NCI-H2029 treated with DMSO at 0.1 percent for 48 hours (cell line): ENCODE measurements around the gene ATXN7L1.
"Not testable (repeated sequence)": the region's sequence is repeated elsewhere in the genome, so short reads cannot be mapped to it uniquely, and the experiment has no call there.

Source experiments
- DNase-seq: peaks from one replicate; lab custom pipeline; 2025; lab: John Stamatoyannopoulos, UW

ATXN7L1 gene

GRCh38 chr7:105802604-105803428, 73.6 kb downstream of the ATXN7L1 start:
- no peak for DNase-seq

DNA sequence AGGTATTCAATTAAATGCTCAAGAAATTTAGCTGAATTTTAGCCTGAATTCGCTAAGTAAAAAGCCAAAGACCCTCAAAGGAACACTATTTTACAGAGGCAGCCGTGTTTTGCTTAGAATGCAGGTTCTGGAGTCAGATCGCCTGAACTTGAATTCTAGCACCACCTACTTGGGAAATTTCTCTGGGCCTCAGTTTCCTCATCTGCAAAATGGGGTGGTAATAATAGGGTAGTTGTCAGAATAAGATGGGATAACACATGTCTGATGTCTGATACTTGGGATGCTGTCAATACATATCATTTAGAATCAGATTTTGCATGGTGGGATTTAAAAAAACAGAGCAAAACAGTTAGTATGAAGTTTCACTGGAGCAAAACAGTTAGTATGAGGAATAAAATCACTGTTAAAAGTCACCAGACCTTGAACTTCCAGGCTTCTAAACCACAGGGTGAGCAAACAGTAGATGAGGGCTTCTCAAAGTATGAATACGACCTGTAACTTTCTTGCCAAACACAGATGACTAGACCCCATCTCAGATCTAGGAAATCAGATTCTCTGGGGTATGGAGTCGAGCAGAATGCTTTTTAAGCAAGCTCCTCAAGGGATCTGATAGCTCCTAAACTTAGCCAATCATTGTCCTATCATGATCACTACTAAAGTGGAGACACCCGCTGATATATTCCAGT, 75.4 kb downstream of the ATXN7L1 start:
- no peak for DNase-seq

DNA sequence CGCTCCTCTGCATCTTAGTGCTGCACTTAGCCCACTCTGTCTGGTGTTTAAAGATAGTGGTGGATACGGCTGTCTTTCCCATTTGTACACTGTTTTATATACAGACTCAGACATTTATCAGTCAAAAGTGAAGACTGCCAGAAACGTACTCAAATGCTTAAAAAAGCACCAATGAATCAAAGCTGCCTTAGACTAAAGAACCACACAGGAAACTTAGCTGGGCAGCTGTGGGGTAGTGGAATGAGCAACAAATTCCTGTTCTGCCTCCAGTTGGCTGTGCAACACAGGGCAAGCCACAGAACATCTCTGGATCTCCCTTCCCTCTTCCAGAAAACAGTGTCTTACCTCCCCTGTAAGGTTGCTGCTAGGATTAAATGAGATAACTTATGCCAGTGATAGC, 76.0 kb downstream of the ATXN7L1 start:
- no peak for DNase-seq

DNA sequence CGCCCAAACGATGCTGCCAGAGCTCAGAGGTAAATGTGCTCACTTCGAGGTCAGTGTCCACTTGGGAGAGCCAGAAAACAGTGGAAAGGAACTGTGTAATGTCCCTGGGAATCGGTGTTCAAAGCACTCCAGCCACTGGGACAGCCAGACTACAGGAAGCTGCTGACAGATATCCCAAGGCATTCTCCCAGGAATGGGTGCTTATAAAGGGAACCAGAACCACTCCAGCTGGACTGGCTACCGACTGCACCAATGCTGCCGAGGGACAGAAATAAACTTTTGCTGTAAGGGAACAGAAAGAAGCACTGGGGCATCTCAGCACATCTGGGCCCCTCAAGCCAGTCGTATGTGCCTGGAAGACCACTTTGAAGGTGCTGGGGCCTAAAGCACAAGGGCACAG, 76.7 kb downstream of the ATXN7L1 start:
- DNase-seq = no peak

GRCh38 chr7:105799006-105799405, 77.4 kb downstream of the ATXN7L1 start:
- DNase-seq = no peak

GRCh38 chr7:105797652-105798051, 78.7 kb downstream of the ATXN7L1 start:
- no peak for DNase-seq

DNA sequence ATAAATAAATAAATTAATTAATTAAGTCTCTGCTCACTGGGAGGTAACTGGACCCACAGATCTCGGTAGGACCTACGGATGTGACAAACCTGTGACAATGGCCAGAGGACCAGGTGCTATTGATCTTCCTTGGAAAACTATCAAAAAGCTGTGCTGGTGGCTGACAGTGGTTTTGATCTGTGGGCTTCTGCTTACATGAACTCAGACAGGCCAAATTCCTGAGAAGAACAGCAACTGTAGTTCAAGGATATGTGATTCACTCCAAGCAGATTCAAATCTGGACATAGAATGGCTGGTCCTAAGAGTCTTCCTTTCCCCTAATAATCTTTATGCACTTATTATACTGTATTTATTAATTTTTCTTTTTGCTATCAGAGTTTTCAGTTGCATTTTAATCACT, 80.0 kb downstream of the ATXN7L1 start:
- no peak for DNase-seq

DNA sequence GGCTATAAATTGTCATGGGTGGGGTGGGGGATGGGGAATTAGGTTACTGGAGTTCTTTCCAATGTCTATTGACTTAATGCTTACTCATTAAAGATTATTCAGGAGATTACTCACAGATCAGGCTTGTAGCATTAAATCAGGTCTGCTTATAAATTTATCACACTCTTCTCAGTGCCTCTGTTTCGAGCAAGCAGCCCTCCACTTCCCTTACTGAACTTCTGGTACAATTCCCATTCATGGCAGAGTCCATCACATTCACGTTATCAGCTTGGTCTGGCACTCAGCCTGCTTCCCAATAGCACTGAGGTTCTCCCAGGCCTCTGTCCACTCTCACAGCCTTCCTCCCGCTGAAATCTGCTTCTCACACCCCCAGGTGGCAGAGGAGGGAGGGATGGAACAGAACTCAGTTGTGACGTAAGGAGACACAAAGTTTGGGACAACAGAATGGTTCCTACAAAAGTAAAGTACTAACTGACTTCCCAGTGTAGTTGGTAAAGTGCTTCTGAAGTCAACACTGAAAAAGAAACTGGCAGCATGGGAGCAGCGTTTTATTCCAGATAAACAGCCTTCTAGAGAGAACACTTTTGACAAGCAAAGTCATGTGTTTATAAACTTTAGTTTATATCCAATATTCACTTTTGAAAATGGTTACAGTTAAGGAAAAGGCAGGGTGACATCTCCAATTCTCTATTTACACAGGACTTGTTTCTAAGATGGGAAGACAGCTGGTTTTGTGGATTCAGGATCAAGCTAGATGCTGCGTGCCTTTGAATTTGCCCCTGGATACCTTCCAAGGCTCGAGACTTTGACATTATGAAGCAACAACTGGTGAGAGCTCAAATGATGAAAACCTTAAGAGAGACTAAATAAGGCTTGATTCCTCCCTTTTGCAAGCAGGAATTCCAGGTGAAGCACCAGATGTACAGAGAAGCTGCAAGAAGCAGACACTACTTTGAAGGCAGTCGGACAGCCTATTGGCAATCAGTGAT, 81.4 kb downstream of the ATXN7L1 start:
- no peak for DNase-seq

DNA sequence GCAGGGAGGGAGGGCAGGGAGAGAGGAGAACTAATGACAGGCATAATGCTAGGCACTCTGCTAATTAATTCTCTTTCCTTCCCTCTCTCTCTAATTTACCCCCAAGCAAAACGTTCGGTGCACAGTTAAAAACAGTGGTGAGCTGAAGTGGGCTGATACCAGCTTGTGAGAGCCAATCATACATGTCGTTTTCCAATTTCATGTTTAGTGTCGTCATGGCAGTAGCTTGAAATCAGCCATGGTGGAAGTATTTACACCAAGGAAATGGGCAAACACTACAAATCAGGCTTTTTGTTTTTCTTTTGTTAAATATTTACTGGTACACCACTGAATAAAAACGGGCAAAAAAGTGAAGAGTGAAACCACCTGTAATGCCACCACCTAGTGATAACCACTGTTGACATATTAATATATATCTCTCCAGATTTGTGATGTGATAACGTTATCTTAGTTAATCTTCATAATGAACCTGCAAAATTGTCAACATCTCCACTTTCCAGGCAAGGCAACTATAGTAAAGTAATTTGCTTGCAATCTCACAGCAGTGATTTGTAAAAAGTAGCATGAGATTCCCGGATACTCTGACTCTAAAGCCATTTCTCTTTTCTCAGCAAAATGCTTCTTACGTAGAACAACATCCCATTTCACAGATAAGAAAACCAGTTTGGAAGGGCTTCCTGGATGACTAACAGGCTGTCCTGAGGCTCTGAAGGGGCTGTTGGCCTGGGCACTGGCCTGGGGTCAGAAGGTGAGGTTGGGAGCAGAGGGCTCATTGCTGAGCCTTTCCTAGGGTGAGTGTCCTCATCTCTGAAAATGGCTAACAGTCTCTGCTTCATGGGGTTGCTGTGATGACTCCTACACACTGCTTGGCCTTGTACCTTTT, 83.7 kb downstream of the ATXN7L1 start:
- no peak for DNase-seq

- no peak for DNase-seq
Measured at GRCh38 chr7:105791926-105792325, 84.5 kb downstream of the ATXN7L1 start.

- no peak for DNase-seq
Measured at GRCh38 chr7:105790996-105791395, 85.4 kb downstream of the ATXN7L1 start.

GRCh38 chr7:105790452-105790851, 85.9 kb downstream of the ATXN7L1 start:
- DNase-seq = not testable (repeated sequence)

GRCh38 chr7:105788816-105789349, 87.5 kb downstream of the ATXN7L1 start:
- no peak for DNase-seq

- no peak for DNase-seq
Measured at GRCh38 chr7:105788356-105788755, 88.0 kb downstream of the ATXN7L1 start.

GRCh38 chr7:105787793-105788192, 88.6 kb downstream of the ATXN7L1 start:
- no peak for DNase-seq

GRCh38 chr7:105786520-105787470, 89.6 kb downstream of the ATXN7L1 start:
- peak; percentile 2 for DNase-seq

- no peak for DNase-seq
Measured at GRCh38 chr7:105782391-105783042, 93.9 kb downstream of the ATXN7L1 start.

DNA sequence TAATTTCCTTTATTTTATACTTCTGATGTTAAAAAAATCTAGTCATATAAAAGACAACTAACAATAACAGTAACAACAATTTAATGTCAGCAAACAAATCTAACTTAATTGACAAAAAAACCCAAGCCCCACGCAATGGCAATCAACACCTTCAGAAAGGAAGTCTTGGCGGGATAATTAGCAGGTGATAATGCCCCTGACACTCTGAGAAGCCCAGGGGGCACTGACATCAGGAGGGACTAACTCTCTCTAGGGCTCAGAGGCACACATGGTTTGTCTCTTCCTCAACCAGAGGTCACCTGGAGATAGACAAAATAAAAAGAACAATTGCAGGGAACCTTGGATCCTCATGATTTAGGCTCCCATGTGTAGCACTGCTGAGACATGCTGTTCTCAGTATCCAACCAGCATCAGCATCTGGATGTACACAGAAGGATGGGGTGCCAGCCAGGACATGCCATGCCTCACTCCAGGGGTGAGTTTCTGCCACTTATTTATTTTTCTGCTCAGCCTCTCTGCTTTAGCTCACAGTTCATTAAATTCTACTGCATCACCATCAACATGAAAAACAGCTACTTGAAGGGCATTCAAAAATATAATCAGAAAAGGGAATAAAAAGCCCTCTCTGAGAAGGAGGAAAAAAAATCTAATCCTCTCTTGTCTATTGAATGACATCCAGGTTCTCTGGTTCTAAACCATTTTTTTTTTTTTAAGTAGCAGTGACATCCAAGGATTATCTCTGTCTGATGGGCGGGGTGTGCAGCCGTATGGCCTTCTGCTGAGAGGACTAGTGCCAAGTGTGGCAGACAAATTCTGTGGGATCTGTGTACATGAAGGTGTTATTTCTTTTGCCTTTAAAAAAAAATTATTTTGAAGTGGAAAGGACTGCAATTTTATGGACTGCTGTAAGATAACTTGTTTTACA, 96.3 kb downstream of the ATXN7L1 start:
- no peak for DNase-seq
